GM18520 (cell line): ENCODE results near the gene ABCG1.

Experiments used
- ATAC-seq: cut with Tn5 transposase; IDR thresholded peaks from one replicate; pipeline ENCODE4 v1.9.1; 2021; ENCODE audit not compliant: unreplicated experiment

ABCG1 gene

DNA sequence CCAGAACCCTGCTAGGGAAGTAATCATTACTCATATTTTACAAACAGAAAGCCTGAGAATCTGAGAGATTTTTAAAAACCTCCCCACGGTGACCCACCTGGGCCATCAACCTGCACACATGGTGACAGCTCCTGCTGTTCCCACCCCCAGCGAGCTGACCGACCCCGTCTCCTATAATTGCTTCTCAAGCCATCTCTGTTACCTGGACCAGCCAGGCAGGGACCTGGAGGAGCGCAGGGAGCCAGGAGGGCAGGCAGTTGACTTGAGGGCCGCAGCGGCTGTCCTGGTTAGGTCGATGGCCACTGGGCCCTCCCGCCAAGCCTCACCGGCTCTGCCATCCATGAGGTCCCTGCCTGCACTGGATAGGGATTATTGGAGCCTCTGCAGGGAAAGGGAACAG is 124.2 kb downstream of the ABCG1 start:
- ATAC-seq = no peak

DNA sequence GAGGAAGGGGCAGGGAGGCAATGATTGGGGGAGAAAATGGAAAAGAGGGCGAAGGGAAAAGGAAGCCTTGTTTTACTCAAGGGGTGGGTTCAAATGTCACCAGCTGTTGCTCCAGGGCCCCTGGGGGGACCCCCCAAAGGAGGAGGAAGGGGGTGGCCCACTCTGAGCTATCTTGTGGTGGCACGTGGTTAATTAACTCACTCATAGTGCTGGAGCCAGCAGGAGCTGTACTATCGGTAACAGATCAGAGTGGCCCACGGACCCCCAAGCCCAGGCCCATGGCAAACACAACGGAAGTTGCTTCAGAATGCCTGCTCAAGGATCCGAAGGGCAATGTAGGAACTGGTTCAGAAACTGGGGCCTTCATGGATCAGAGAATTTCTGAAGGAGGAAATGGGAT is 124.6 kb downstream of the ABCG1 start:
- ATAC-seq = no peak

DNA sequence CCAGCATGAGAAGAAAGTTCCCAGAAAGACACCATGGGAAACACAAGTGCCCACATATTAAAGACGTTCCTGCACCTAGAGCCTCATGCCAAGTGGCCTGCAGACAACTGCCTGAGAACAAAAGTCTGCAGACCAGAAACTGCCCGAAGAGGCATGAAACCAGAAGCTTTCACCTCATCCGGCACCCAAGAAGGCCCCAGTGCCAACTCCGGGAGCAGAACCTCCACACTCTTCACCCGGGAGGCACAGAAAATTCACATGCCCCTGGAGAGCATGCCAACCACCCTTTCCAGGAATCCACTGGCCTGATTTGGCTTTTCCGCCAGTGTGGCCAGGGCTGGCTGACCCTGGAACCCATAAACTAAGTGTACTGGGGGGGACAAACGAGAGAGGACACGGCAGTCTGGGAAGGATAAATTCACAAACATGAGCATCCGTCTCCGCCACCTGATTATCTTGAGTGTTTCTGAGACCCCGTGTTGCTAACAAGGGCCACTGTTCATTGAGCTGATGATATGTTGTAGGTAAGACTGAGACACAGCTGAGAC is 125.1 kb downstream of the ABCG1 start:
- ATAC-seq = no peak

DNA sequence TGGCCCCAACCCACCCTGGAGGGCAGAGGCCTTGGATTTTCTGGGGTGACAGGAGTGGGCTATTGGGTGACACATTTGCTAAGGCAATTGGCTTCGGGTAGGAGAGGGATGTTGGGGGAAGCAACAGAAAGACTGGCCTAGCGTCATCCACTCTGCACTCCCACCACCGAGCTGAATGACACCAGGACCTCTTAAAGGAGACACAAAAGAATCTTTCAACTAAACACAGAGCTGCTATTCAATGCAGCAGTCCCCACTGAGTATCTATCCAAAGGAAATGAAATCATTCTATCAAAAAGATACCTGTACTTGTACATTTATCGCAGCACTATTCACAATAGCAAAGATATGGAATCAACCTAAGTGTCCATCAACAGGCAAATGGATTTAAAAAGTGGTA is 125.7 kb downstream of the ABCG1 start:
- no peak for ATAC-seq

DNA sequence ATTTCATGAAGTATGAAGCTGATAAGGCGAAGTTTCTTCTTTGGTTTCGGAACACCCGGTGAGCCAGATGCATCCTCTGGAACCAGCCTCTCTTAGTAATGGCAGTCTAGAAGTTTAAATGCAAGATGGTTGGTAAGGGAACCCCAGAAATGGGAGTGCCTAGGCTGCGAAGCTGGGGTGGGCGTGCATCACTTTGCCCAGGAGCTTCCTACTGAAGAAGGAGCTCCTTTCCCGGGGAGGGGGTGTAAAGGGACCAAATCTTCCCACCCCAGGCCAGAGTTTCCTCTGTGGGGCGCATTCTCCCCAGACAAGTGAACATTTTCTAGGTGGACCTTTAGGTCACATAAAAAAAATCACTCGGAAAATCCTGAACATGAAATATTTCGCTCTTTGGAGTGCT is 127.5 kb downstream of the ABCG1 start:
- ATAC-seq = no peak
